Measurements from ENCODE around the gene UTP18.
"Not testable (repeated sequence)": the region's sequence is repeated elsewhere in the genome, so short reads cannot be mapped to it uniquely, and the experiment has no call there.

GRCh38 chr17:51225523-51225922 lies 34.8 kb upstream of the UTP18 start:
- TF ChIP-seq CTCF, POLR2A (IDR thresholded peaks at IDR 0.05): not testable (repeated sequence)

Measured in uterus (tissue), 2 donors.